C4-2B (cell line): ENCODE results near the gene ZFP3.
"Not testable (repeated sequence)": the region's sequence is repeated elsewhere in the genome, so short reads cannot be mapped to it uniquely, and the experiment has no call there.

Experiments used
- H3K27ac ChIP-seq: fragments of 450-650 bp; 2 replicates; pipeline ENCODE4 v1.5.1; 2017
- ZFX ChIP-seq: fragments of 450-650 bp; IDR thresholded peaks from 2 replicates; pipeline ENCODE4 v1.6.1; 2017
- TF ChIP-seq, protein P1 (sequence below): fragments of 450-650 bp; conservative IDR thresholded peaks from 2 replicates; pipeline ENCODE4 v1.5.1; 2017; ENCODE audit warnings: mild to moderate bottlenecking

The ZFP3 gene

DNA sequence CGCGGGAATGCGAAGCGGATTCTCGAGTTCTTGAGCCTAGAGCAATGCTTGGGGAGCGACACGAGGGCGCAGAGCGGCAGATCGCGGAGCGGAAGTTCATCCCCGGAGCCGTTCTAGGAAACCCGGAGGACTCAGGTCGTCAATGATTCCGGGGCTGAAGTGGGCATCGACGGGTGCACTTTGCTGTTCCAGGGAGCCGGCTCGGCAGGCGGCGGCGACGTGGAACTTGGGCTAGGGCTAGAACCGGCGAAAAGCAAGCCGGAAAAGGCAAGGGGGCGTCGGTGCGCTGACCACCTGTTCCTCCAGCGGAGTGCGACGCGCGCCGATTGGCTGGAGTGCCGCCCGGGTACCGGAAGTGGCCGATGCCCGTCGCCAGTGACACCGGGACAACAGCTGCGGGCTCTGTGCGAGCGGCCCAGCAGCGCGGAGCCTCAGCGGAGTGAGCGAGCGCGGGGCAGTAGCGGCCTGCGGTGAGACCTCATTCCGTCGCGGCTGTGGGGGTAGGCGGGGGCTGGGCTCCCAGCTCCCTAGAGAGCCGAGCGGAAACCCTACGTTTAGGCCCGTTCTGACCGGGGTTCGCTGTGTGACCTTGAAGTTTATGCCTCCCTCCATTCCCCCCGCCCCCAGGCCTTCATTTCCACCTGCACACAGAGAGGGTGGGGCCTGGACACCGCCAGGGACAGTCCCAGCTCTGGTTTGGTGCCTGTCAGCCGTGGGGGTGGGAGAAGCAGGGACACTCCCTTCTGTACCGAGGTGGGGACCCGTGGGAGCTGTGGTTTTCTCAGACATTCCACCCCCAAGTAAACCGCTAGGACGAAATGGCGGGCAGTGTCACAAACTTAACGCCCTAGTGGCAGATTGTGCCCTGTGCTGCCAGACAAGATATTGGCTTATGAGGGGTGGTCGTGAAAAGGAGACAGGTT lies at the start of gene ZFP3:
TSS of gene ZFP3 (plus strand) at position 362 of the 923 bp plus-strand sequence. CDS start 13,038 bp downstream, outside the sequence.
- TF ChIP-seq ZFX: no peak
- TF ChIP-seq, protein P1, sequence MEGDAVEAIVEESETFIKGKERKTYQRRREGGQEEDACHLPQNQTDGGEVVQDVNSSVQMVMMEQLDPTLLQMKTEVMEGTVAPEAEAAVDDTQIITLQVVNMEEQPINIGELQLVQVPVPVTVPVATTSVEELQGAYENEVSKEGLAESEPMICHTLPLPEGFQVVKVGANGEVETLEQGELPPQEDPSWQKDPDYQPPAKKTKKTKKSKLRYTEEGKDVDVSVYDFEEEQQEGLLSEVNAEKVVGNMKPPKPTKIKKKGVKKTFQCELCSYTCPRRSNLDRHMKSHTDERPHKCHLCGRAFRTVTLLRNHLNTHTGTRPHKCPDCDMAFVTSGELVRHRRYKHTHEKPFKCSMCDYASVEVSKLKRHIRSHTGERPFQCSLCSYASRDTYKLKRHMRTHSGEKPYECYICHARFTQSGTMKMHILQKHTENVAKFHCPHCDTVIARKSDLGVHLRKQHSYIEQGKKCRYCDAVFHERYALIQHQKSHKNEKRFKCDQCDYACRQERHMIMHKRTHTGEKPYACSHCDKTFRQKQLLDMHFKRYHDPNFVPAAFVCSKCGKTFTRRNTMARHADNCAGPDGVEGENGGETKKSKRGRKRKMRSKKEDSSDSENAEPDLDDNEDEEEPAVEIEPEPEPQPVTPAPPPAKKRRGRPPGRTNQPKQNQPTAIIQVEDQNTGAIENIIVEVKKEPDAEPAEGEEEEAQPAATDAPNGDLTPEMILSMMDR: no peak
- H3K27ac ChIP-seq: no peak within 1 kb of the TSS

GRCh38 chr17:5030168-5030567 lies 48.1 kb upstream of the ZFP3 start:
- H3K27ac ChIP-seq: not testable (repeated sequence)

DNA sequence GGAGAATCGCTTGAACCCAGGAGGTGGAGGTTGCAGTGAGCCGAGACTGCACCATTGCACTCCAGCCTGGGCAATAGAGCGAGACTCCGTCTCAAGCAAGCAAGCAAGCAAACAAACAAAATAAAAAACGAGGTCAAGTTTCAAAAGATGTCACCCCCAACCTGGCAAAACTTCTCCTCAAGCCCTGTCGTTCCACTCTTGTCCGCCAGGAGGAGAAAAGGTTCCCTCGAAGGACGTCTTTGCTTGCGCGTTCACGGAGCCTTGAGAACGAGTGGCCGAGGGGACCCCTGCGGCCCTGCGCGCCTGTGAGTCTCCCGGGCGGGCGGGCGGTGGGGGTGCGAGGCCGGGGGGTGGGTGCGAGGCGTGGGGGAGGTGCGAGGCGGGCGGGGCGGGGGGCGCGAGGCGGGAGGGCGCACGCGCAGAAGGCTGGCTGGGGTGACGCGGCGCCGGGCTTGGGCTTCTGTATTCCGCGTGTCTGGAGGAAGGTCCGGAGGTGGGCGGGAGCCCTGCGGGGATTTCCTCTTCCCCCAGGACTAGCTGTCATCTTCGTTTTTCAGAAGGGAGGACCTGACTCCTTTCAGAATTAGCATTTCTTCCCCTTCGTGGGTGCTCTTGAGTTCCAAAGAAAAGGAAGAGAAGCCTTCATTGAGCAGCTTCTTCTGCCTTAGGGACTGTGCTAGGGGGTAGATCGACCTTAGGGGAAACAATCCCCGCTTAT lies 46.7 kb upstream of the ZFP3 start:
- TF ChIP-seq, protein P1: peak; percentile 80
- TF ChIP-seq ZFX: no peak
- peak overlapping the region; percentile 15 for H3K27ac ChIP-seq

GRCh38 chr17:5032865-5033264 lies 45.4 kb upstream of the ZFP3 start:
- no peak overlapping the region for H3K27ac ChIP-seq
- no peak for TF ChIP-seq ZFX
- TF ChIP-seq, protein P1: no peak

GRCh38 chr17:5033352-5034015 lies 44.8 kb upstream of the ZFP3 start:
- H3K27ac ChIP-seq: no peak overlapping the region
- no peak for TF ChIP-seq ZFX
- TF ChIP-seq, protein P1: no peak

- no peak overlapping the region for H3K27ac ChIP-seq
- TF ChIP-seq, protein P1: no peak
- TF ChIP-seq ZFX: no peak
Measured at GRCh38 chr17:5034063-5034462, 44.2 kb upstream of the ZFP3 start.

DNA sequence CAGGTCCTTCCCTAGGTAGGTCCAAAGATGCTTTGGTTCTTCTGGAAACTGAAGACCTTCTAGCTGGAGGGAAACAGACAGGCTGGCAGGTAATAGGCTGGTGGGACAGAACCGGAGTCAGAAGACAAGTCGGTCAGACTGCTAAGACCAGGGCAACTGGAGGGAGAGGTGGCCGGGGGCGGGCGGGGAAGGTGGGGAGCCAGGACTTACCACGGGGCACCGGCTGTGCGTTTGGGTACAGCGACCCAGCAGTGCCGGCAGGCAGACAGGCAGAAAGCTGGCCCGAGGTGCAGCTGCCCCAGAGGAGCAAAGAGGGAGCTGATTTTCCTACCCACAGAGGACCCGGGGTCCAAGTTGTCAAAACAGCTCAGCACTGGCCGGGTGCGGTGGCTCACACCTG lies 43.6 kb upstream of the ZFP3 start:
- TF ChIP-seq, protein P1: no peak
- TF ChIP-seq ZFX: no peak
- no peak overlapping the region for H3K27ac ChIP-seq
